Smooth muscle cell (in vitro differentiated cells): ENCODE data around the gene HCK. TPM values are rescaled to one million over a fixed set of nuclear protein-coding genes. Genes with fewer than 3 reads are reported as not detected.

Source experiments
- DNase-seq: peaks from one replicate; lab custom pipeline; 2025; ENCODE audit not compliant: unreplicated experiment; lab: John Stamatoyannopoulos, UW
- H2AFZ ChIP-seq: fragments of 200-600 bp; sonication (generic); 2 replicates; pipeline ENCODE4 v1.6.0; 2016; ENCODE audit warnings: antibody characterized with exemption, low read depth, mild to moderate bottlenecking
- H3F3A ChIP-seq: fragments of 200-600 bp; sonication (generic); 2 replicates; pipeline ENCODE4 v1.6.0; 2017; ENCODE audit warnings: antibody characterized with exemption, low read depth
- H3K27ac ChIP-seq: fragments of 200-600 bp; sonication (generic); 2 replicates; pipeline ENCODE4 v1.5.1; 2016; ENCODE audit warnings: low read depth, mild to moderate bottlenecking
- H3K27me3 ChIP-seq: fragments of 200-600 bp; sonication (generic); 2 replicates; pipeline ENCODE4 v1.6.1; 2016; ENCODE audit warnings: low read depth, mild to moderate bottlenecking
- H3K36me3 ChIP-seq: fragments of 200-600 bp; sonication (generic); 2 replicates; pipeline ENCODE4 v1.5.1; 2016; ENCODE audit warnings: low read depth
- H3K4me1 ChIP-seq: fragments of 200-600 bp; sonication (generic); 2 replicates; pipeline ENCODE4 v1.5.1; 2016; ENCODE audit warnings: low read depth
- H3K4me2 ChIP-seq: fragments of 200-600 bp; sonication (generic); 2 replicates; pipeline ENCODE4 v1.6.0; 2016; ENCODE audit warnings: mild to moderate bottlenecking
- H3K4me3 ChIP-seq: fragments of 200-600 bp; sonication (generic); 2 replicates; pipeline ENCODE4 v1.5.1; 2016; ENCODE audit warnings: mild to moderate bottlenecking
- H3K79me2 ChIP-seq: fragments of 200-600 bp; sonication (generic); 2 replicates; pipeline ENCODE4 v1.6.0; 2016; ENCODE audit warnings: low read depth, mild to moderate bottlenecking
- H3K9ac ChIP-seq: fragments of 200-600 bp; sonication (generic); 2 replicates; pipeline ENCODE4 v1.6.0; 2016; ENCODE audit warnings: low read depth
- H3K9me3 ChIP-seq: fragments of 200-600 bp; sonication (generic); replicated peaks from 2 replicates; pipeline ENCODE4 v1.5.1; 2016; ENCODE audit warnings: low read depth
- H4K20me1 ChIP-seq: fragments of 200-600 bp; sonication (generic); 2 replicates; pipeline ENCODE4 v1.6.0; 2016; ENCODE audit warnings: low read depth
- CTCF ChIP-seq: fragments of 200-600 bp; sonication (generic); IDR thresholded peaks from 2 replicates; pipeline ENCODE4 v1.5.1; 2017; ENCODE audit warnings: borderline replicate concordance, mild to moderate bottlenecking, antibody characterized with exemption; ENCODE audit not compliant: insufficient read depth, poor library complexity, severe bottlenecking
- WGBS: methylation state at CpG from one replicate; pipeline ENCODE4 v1.1.7; 2016; ENCODE audit warnings: low lambda C conversion rate; 5-methylcytosine and 5-hydroxymethylcytosine counted together
- polyA plus RNA-seq: library from polyadenylated mRNA; unstranded; fragments of >200 nt; fragmentation: Nextera tagmentation; extraction: Ambion mirVana; gene quantifications from 2 replicates; pipeline ENCODE4 v1.2.1, GENCODE V29; 2016
- total RNA-seq: library from RNA; depleted of rRNA; stranded (reverse); fragments of >200 nt; gene quantifications from 2 replicates; pipeline ENCODE4 v1.2.3, GENCODE V29; 2014

Gene HCK
- total and polyA plus RNA-seq, 2 experiments from 2014 or later, result 2.0 to 2.4 TPM

GRCh38 chr20:32123088-32123487 lies 71.0 kb downstream of the HCK start:
- Histone ChIP-seq H2AFZ (no peak overlapping the region), H3K4me3 (no peak overlapping the region), H3K4me1 (peaks cover 4% of the 10 kb centered on the region), H3K4me2 (no peak overlapping the region), H3K9ac (no peak overlapping the region), H4K20me1 (peaks cover 80% of the 10 kb centered on the region), H3K36me3 (no peaks in the 10 kb centered on the region), H3K27me3 (no peaks in the 10 kb centered on the region), H3K27ac (no peak overlapping the region), H3K9me3 (no peaks in the 10 kb centered on the region), H3K79me2 (peaks cover 61% of the 10 kb centered on the region), H3F3A (no peaks in the 10 kb centered on the region)
- DNase-seq, result no peak
- 100% methylated on average over 1 of the region's 4 CpGs for WGBS
- no peak for TF ChIP-seq CTCF

GRCh38 chr20:32124916-32125454 lies 72.9 kb downstream of the HCK start:
- Histone ChIP-seq H3K27ac (no peak overlapping the region), H3K27me3 (no peaks in the 10 kb centered on the region), H3K9me3 (no peaks in the 10 kb centered on the region), H3K4me1 (peaks cover 4% of the 10 kb centered on the region), H3K4me2 (no peak overlapping the region), H4K20me1 (peaks cover 80% of the 10 kb centered on the region), H3K4me3 (no peak overlapping the region), H2AFZ (no peak overlapping the region), H3K36me3 (no peaks in the 10 kb centered on the region), H3K9ac (no peak overlapping the region), H3K79me2 (peaks cover 61% of the 10 kb centered on the region), H3F3A (no peaks in the 10 kb centered on the region)
- DNase-seq, result no peak
- 94% methylated on average over 4 of the region's 4 CpGs for WGBS
- no peak for TF ChIP-seq CTCF

- Histone ChIP-seq H3K4me3 (no peak overlapping the region), H3K36me3 (no peaks in the 10 kb centered on the region), H3K9me3 (no peaks in the 10 kb centered on the region), H3F3A (no peaks in the 10 kb centered on the region), H2AFZ (no peak overlapping the region), H4K20me1 (peaks cover 81% of the 10 kb centered on the region), H3K79me2 (peaks cover 61% of the 10 kb centered on the region), H3K9ac (no peak overlapping the region), H3K27me3 (no peaks in the 10 kb centered on the region), H3K4me1 (peaks cover 4% of the 10 kb centered on the region), H3K27ac (no peak overlapping the region), H3K4me2 (no peak overlapping the region)
- no peak for DNase-seq
- WGBS, result 92% methylated on average over 5 of the region's 5 CpGs
- TF ChIP-seq CTCF, result no peak
Observed at GRCh38 chr20:32125506-32125905, 73.5 kb downstream of the HCK start.

GRCh38 chr20:32126919-32127318 lies 74.9 kb downstream of the HCK start:
- Histone ChIP-seq H3K4me1 (no peaks in the 10 kb centered on the region), H4K20me1 (peaks cover 89% of the 10 kb centered on the region), H3K9me3 (no peaks in the 10 kb centered on the region), H3K27ac (no peak overlapping the region), H3K4me3 (no peak overlapping the region), H3K79me2 (peaks cover 69% of the 10 kb centered on the region), H3K4me2 (no peak overlapping the region), H3K9ac (no peak overlapping the region), H3K27me3 (no peaks in the 10 kb centered on the region), H3F3A (no peaks in the 10 kb centered on the region), H2AFZ (no peak overlapping the region), H3K36me3 (no peaks in the 10 kb centered on the region)
- DNase-seq, result no peak
- no peak for TF ChIP-seq CTCF
- 93% methylated on average over 8 of the region's 8 CpGs for WGBS
